ENCODE measurements around the gene SAA1.
"Not testable (repeated sequence)": the region's sequence is repeated elsewhere in the genome, so short reads cannot be mapped to it uniquely, and the experiment has no call there.

SAA1 gene

GRCh38 chr11:18265949-18266348 is at the start of gene SAA1:
SAA1 (plus strand) TSS chr11:18266264; CDS start chr11:18266888, 624 bp downstream.
- DNase-seq = no peak

- no peak for DNase-seq
Observed at GRCh38 chr11:18221274-18221876, 44.7 kb upstream of the SAA1 start.

DNA sequence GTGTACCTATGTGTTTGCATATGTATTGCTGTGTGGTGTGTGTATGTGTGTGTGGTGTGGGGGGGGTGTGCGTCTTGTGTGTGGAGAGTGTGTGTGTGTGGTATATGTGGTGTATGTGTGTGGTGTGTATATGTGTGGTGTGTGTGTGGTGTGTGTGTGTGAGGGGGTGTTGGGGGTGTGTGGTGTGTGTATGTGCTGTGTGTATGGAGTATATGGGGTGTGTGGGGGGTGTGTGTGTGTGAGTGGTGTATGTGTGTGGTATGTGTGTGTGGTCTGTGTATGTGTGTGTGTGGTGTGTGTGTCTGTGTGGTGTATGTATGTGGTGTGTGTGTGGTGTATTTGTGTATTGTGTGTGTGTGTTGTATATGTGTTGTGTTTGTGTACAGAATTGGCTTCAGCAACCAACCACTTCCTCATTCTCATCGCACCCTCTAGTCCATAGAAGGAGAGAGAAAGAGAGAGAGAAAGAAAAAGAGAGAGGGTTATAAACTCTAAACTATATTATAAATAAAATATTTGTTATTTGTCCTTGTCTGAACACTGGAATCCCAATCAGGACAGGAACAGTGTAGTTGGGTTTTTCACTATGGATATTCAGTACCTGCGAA is 43.1 kb upstream of the SAA1 start:
- no peak for DNase-seq

GRCh38 chr11:18223591-18224387 is 42.3 kb upstream of the SAA1 start:
- DNase-seq = no peak

GRCh38 chr11:18225913-18226312 is 40.2 kb upstream of the SAA1 start:
- no peak for DNase-seq

- DNase-seq = no peak
Observed at GRCh38 chr11:18229501-18229900, 36.6 kb upstream of the SAA1 start.

- no peak for DNase-seq
Observed at GRCh38 chr11:18230859-18231258, 35.2 kb upstream of the SAA1 start.

GRCh38 chr11:18233912-18234311 is 32.2 kb upstream of the SAA1 start:
- DNase-seq = no peak

DNA sequence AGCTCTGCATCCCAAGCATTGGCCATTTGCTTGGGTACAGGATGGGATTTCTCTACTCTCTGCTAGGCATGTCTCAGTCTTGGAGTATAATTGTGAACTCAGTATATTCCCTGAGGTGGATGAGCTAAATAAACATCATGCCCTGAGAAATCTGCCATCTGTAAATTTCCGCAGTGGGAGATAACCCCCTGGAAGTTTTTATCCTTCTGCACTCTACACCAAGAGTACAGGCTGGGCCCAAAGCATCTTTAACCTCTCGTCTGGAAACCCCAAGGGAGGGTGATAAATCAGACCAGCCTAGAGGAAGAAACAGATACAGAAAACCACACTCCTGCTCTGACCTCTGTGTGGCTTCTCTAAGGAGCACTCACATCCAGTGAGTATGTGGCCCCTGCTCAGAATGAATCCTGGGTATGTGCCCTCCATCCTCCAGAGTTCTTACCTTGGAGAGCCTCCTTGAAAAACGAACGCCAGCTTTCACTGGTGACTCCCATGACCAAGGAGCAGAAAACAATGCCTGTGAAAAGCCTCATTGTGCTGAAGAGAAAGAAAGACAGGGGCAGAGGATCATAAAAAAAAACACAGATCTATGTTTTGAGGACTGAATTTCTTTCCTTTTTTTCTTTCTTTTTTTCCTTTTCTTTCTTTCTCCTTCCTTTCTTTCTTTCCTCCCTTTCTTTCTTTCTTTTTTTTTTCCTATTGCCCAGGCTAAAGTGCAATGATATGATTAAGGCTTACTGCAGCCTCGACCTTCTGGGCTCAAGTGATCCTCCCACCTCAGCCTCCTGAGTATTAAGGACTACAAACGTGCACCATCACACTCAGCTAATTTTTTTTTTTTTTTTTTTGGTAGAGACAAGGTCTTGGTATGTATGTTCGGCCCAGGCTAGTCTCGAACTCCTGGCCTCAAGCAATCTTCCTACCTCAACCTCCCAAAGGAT is 30.4 kb upstream of the SAA1 start:
- DNase-seq = no peak

- DNase-seq = no peak
Observed at GRCh38 chr11:18236664-18237356, 29.3 kb upstream of the SAA1 start, which contains the start of gene SAA4. SAA4 (minus strand) TSS chr11:18236802; CDS start chr11:18235926, 876 bp downstream.

- DNase-seq = no peak
Observed at GRCh38 chr11:18239655-18240054, 26.4 kb upstream of the SAA1 start.

DNA sequence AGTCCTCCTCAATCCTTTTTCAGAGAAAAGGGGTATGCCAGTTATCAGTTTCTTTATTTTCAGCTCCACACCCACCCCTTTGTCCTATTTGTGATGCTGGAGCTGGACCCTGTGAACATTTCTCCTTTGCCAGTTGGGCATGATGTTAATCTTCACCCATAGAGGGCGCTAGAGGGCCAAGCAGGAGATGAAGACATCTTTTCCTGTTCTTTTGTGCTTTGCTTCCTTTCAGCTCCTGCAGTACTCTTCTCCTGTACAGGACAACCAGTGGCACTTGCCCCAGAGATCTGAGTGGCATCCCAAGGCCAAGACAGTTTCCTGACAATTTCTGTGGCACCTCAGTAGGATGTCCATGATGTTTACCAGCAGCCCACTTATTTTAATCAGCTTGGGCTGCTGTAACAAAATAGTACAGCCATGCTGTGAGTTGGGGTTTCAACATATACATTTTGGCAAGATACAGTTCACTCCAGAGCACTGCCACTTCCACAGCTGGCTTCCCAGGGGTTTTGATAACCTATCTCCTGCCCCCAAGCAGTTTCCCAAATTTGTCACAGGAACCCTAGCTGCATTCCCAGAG is 22.2 kb upstream of the SAA1 start:
- no peak for DNase-seq

DNA sequence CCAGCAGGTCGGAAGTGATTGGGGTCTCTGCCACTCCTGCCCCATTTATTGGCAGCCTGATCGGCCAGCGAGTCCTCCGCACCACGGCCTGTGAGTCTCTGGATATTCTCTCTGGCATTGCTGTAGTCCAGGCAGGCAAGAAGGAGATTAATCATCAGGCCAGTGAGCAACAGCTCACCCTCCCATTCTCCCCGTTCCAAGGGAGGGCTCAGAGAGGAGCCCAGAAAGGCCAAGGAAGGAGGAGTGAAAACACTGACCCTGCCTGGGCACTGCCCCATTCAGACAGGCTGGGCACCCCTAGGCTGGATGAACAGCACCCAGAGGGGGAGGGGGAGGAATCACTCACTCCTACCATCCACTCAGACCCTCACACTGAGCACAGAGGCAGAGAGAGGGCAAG is 20.7 kb upstream of the SAA1 start:
- no peak for DNase-seq

- not testable (repeated sequence) for DNase-seq
Observed at GRCh38 chr11:18246379-18247190, 19.5 kb upstream of the SAA1 start.

DNA sequence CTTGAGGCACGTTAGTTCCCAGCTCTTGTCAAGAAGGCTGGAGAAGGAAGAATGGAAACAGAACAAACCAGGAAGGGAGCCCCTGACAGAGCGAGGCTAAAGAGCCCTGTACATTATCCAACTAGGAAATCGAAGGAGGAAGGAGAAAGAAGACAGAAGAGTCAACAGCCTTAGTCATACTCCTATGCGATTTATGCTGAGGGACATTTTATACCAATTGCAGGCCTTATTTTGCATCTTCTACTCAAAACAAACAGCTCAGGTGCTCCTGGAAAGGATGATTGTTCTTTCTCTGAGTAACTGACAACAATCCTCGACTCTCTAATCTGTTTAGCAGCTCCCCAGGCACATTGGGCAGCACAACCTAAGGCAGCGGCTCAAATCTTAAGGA is 18.9 kb upstream of the SAA1 start:
- DNase-seq = not testable (repeated sequence)

GRCh38 chr11:18248561-18248960 is 17.5 kb upstream of the SAA1 start, which contains the start of gene SAA2:
SAA2 (minus strand) TSS chr11:18248668; CDS start chr11:18248011, 657 bp downstream.
- DNase-seq = no peak

DNA sequence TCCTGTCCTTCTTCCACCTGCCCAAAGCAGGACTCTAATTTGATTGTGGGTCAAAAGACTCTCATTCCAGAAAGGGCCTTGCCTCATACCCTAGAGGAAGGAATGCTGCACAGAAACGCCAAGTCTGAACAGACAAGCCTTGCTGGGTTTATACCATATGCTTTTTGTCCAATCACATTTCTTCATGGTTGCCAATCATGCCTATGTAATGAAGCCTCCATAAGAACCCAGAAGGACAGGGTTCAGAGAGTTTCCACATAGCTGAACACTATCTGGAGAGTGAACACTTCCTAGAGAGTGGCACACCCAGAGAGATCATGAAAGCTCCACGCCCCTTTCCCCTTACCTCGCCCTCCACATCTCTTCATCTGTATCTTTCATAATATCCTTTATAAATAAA is 12.8 kb upstream of the SAA1 start:
- no peak for DNase-seq

- no peak for DNase-seq
Observed at GRCh38 chr11:18253778-18254338, 12.2 kb upstream of the SAA1 start.

GRCh38 chr11:18254781-18255361 is 11.2 kb upstream of the SAA1 start:
- DNase-seq = no peak

GRCh38 chr11:18259259-18259658 is 6.8 kb upstream of the SAA1 start:
- DNase-seq = no peak

Measured in NCI-H1417 treated with DMSO at 0.1 percent for 48 hours (cell line).